Esophagus squamous epithelium (tissue), 4 donors: Measurements from ENCODE around the gene RIN3.

ENCODE experiments used
- POLR2A ChIP-seq, 4 donors: fragments of 450-650 bp; IDR thresholded peaks; one replicate each; pipeline ENCODE4 v1.6.1; 2017; ENCODE audit warnings: antibody characterized with exemption in 4 of 4, mild to moderate bottlenecking in 4 of 4, moderate library complexity in 3 of 4
- TF ChIP-seq, protein P1 (sequence below), 6 experiments: fragments of 450-650 bp in 4 of 6; fragments of 200-600 bp in 2 of 6; sonication (generic) in 2 of 6; IDR thresholded peaks; one replicate each; pipeline ENCODE4 v1.5.1; 2016 to 2019; ENCODE audit warnings: antibody characterized with exemption in 6 of 6, mild to moderate bottlenecking in 4 of 6, moderate library complexity in 4 of 6

DNA sequence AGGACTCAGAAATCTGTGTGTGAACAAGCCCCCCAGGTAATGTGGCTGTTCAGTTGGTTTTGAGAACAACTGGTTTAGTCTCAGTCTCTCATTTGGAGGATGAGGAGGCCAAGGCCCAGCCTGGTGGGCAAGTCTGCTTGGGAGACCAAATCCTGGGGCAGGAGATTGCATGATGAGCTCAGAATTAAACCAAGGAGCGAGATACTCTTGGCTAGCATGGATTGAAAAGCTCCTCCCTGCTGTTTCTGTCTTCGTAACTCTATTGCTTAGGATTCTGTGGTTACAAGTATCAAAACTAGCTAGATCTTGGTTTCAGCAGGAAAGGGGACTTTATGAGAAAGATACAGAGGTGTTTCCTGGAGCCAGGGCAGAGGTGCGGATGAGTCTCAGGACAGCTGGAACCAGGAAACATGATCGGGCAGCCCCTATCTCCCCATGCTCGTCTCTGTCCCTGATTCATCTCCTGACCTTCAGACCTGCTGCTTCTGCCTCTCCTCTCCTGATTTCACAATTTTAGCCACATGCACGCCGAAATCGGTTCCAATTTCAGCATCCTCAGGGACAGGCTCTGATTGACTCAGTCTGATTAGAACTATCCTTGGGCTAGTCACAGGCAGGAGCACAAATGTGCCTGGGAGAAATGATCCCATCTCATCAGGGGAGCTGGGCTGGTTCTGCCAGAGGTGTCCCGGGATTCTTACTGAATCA lies 40.2 kb upstream of the RIN3 start:
- TF ChIP-seq, protein P1, sequence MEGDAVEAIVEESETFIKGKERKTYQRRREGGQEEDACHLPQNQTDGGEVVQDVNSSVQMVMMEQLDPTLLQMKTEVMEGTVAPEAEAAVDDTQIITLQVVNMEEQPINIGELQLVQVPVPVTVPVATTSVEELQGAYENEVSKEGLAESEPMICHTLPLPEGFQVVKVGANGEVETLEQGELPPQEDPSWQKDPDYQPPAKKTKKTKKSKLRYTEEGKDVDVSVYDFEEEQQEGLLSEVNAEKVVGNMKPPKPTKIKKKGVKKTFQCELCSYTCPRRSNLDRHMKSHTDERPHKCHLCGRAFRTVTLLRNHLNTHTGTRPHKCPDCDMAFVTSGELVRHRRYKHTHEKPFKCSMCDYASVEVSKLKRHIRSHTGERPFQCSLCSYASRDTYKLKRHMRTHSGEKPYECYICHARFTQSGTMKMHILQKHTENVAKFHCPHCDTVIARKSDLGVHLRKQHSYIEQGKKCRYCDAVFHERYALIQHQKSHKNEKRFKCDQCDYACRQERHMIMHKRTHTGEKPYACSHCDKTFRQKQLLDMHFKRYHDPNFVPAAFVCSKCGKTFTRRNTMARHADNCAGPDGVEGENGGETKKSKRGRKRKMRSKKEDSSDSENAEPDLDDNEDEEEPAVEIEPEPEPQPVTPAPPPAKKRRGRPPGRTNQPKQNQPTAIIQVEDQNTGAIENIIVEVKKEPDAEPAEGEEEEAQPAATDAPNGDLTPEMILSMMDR (IDR thresholded peaks at IDR 0.05): no peak
- peak in 1 of 4 donors; percentile 10 for TF ChIP-seq POLR2A (IDR thresholded peaks at IDR 0.05)
